ENCODE results near the gene GAK.

GAK gene

DNA sequence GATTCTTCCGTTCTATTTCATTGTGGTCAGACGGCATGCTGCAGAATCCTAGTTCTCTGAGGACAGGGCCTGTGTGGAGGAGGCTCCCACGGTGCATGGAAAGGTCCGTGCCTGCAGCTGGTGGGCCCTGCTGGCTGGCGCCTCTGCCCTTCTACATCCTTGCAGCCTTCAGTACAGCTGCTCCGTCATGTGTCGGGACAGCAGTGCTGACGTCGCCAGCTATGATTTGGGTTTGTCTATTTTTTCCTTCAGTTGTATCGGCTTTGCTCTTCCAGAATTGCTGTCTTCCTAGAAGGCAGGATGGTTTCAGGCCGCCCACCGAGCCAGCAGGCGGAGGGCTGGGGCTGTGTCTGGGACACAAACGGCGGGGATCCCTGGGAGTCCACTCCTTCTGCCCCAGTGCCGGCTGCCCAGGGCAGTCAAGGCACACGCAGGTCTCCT lies 74.1 kb downstream of the GAK start:
- no peaks in the 10 kb centered on the region for H4K20me1 ChIP-seq (ENCODE audit: insufficient read depth, low read length)
- no peak overlapping the region for H3K27ac ChIP-seq (ENCODE audit: low read length)
- no peak overlapping the region for H3K9ac ChIP-seq (ENCODE audit: low read depth, low read length)
- H3K9me3 ChIP-seq (ENCODE audit: insufficient read depth, low read length, severe bottlenecking) = peaks cover 40% of the 10 kb centered on the region
- no peak overlapping the region for H3K4me2 ChIP-seq (ENCODE audit: insufficient read depth, low read length)
- H3K79me2 ChIP-seq (ENCODE audit: insufficient read depth, low read length) = no peaks in the 10 kb centered on the region
- no peaks in the 10 kb centered on the region for H3K4me1 ChIP-seq (ENCODE audit: insufficient read depth, low read length)
- TF ChIP-seq EZH2 (IDR thresholded peaks at IDR 0.05; ENCODE audit: borderline replicate concordance, low read depth, low read length, severe bottlenecking) = no peak
- TF ChIP-seq, protein P1, sequence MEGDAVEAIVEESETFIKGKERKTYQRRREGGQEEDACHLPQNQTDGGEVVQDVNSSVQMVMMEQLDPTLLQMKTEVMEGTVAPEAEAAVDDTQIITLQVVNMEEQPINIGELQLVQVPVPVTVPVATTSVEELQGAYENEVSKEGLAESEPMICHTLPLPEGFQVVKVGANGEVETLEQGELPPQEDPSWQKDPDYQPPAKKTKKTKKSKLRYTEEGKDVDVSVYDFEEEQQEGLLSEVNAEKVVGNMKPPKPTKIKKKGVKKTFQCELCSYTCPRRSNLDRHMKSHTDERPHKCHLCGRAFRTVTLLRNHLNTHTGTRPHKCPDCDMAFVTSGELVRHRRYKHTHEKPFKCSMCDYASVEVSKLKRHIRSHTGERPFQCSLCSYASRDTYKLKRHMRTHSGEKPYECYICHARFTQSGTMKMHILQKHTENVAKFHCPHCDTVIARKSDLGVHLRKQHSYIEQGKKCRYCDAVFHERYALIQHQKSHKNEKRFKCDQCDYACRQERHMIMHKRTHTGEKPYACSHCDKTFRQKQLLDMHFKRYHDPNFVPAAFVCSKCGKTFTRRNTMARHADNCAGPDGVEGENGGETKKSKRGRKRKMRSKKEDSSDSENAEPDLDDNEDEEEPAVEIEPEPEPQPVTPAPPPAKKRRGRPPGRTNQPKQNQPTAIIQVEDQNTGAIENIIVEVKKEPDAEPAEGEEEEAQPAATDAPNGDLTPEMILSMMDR (IDR thresholded peaks at IDR 0.05; ENCODE audit: borderline replicate concordance, extremely low read depth, low read length, poor library complexity, severe bottlenecking) = no peak
- no peak for DNase-seq
- H3K27me3 ChIP-seq (ENCODE audit: insufficient read depth, low read length, poor library complexity) = no peaks in the 10 kb centered on the region
- H3K4me3 ChIP-seq (ENCODE audit: low read depth in 1 of 2, low read length in 2 of 2) = no peak overlapping the region
- peaks cover 77% of the 10 kb centered on the region for H3K36me3 ChIP-seq (ENCODE audit: insufficient read depth, low read length)
- no peak overlapping the region for H2AFZ ChIP-seq (ENCODE audit: low read depth, low read length)
- ATAC-seq (ENCODE audit: insufficient read depth, low read depth) = no peak

DNA sequence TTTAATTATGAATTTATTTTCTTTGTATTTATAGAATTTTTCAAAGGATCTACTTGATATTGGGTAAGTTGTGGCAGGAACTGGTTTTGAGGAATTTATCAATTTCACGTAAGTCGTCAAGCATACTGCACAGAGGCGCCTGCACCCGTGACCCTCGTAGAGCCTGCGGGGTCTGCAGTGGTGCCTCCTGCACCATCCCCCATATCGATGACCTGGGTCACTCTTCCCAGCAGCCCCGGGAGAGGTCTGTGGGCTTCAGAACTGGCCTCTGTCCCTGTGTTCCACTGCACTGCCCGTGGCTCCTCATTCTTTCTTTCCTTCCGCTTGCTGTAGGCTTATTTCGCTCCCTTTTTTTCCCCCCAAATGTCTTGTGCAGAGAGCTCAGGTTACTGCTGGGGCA lies 74.7 kb downstream of the GAK start:
- ATAC-seq (ENCODE audit: insufficient read depth, low read depth) (no peak), DNase-seq (no peak)
- no peaks in the 10 kb centered on the region for H3K4me1 ChIP-seq (ENCODE audit: insufficient read depth, low read length)
- TF ChIP-seq EZH2 (IDR thresholded peaks at IDR 0.05; ENCODE audit: borderline replicate concordance, low read depth, low read length, severe bottlenecking) = no peak
- TF ChIP-seq, protein P1 (IDR thresholded peaks at IDR 0.05; ENCODE audit: borderline replicate concordance, extremely low read depth, low read length, poor library complexity, severe bottlenecking) = no peak
- no peak overlapping the region for H3K4me2 ChIP-seq (ENCODE audit: insufficient read depth, low read length)
- peaks cover 71% of the 10 kb centered on the region for H3K36me3 ChIP-seq (ENCODE audit: insufficient read depth, low read length)
- no peak overlapping the region for H3K9ac ChIP-seq (ENCODE audit: low read depth, low read length)
- H3K4me3 ChIP-seq (ENCODE audit: low read depth in 1 of 2, low read length in 2 of 2) = no peak overlapping the region
- H2AFZ ChIP-seq (ENCODE audit: low read depth, low read length) = no peak overlapping the region
- H4K20me1 ChIP-seq (ENCODE audit: insufficient read depth, low read length) = no peaks in the 10 kb centered on the region
- peaks cover 40% of the 10 kb centered on the region for H3K9me3 ChIP-seq (ENCODE audit: insufficient read depth, low read length, severe bottlenecking)
- no peaks in the 10 kb centered on the region for H3K79me2 ChIP-seq (ENCODE audit: insufficient read depth, low read length)
- no peak overlapping the region for H3K27ac ChIP-seq (ENCODE audit: low read length)
- H3K27me3 ChIP-seq (ENCODE audit: insufficient read depth, low read length, poor library complexity) = no peaks in the 10 kb centered on the region

DNA sequence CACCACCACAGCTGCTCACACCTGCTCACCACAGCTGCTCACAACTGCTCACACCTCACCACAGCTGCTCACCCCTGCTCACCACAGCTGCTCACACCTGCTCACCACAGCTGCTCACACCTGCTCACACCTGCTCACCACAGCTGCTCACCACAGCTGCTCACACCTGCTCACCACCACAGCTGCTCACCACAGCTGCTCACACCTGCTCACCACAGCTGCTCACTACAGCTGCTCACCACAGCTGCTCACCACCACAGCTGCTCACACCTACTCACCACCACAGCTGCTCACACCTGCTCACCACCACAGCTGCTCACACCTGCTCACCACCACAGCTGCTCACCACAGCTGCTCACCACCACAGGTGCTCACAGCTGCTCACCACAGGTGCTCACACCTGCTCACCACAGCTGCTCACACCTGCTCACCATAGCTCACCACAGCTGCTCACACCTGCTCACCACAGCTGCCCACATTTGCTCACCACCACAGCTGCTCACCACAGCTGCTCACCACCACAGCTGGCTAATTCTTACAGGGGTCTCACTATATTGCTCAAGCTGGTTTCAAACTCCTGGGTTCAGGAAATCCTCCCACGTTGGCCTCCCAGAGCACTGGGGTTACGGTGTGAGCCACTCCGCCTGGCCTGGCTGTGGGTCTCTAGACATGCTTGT lies 75.8 kb downstream of the GAK start:
- no peak overlapping the region for H3K4me3 ChIP-seq (ENCODE audit: low read depth in 1 of 2, low read length in 2 of 2)
- DNase-seq = peak; percentile 20
- no peak overlapping the region for H3K4me2 ChIP-seq (ENCODE audit: insufficient read depth, low read length)
- H3K27ac ChIP-seq (ENCODE audit: low read length) = peak overlapping the region; percentile 63; the same call in 1 of the 2 replicates
- no peaks in the 10 kb centered on the region for H3K79me2 ChIP-seq (ENCODE audit: insufficient read depth, low read length)
- H3K36me3 ChIP-seq (ENCODE audit: insufficient read depth, low read length) = peaks cover 70% of the 10 kb centered on the region
- no peak for TF ChIP-seq EZH2 (IDR thresholded peaks at IDR 0.05; ENCODE audit: borderline replicate concordance, low read depth, low read length, severe bottlenecking)
- TF ChIP-seq, protein P1 (IDR thresholded peaks at IDR 0.05; ENCODE audit: borderline replicate concordance, extremely low read depth, low read length, poor library complexity, severe bottlenecking) = no peak
- no peak overlapping the region for H2AFZ ChIP-seq (ENCODE audit: low read depth, low read length)
- H4K20me1 ChIP-seq (ENCODE audit: insufficient read depth, low read length) = no peaks in the 10 kb centered on the region
- H3K4me1 ChIP-seq (ENCODE audit: insufficient read depth, low read length) = no peaks in the 10 kb centered on the region
- no peak; the same call in 1 of the 3 replicates for ATAC-seq (ENCODE audit: insufficient read depth, low read depth)
- no peaks in the 10 kb centered on the region for H3K27me3 ChIP-seq (ENCODE audit: insufficient read depth, low read length, poor library complexity)
- H3K9ac ChIP-seq (ENCODE audit: low read depth, low read length) = no peak overlapping the region
- peaks cover 37% of the 10 kb centered on the region for H3K9me3 ChIP-seq (ENCODE audit: insufficient read depth, low read length, severe bottlenecking)
